H1 (cell line): Measurements from ENCODE around the gene NBDY. TPM values are rescaled to one million over a fixed set of nuclear protein-coding genes. Genes with fewer than 3 reads are reported as not detected.

ENCODE experiments used
- CTCF ChIA-PET: fragments of 300-600 bp; sonication (Branson Sonifier 250); formaldehyde crosslinking; loops from one replicate; lab custom pipeline; 2021; ENCODE audit not compliant: partially characterized antibody; lab: Charles Lee
- POLR2A ChIA-PET: fragments of 300-600 bp; sonication (Branson Sonifier 250); formaldehyde crosslinking; loops from one replicate; lab custom pipeline; 2021; ENCODE audit warnings: inconsistent platforms; ENCODE audit not compliant: partially characterized antibody; lab: Charles Lee
- DNase-seq, 2 experiments: peaks; one replicate each; pipeline versions ENCODE4 v3.0.0 to v3.0.0-alpha.2; 2010 to 2022; ENCODE audit warnings: low spot score in 2 of 2, low read depth in 1 of 2, mixed read lengths in 1 of 2
- FAIRE-seq: peaks from 2 replicates; lab custom pipeline; 2011; peaks lifted over from hg19 to GRCh38; lab: Jason Lieb, UNC
- H2AFZ ChIP-seq: 2 replicates; pipeline ENCODE4 v1.8.1; 2012; ENCODE audit warnings: low read length, inconsistent platforms
- H2AK5ac ChIP-seq: 2 replicates; pipeline ENCODE4 v1.6.1; 2013; ENCODE audit warnings: low read depth, low read length
- H2BK120ac ChIP-seq: replicated peaks from 2 replicates; pipeline ENCODE3; 2013; ENCODE audit warnings: low read depth, low read length, inconsistent platforms
- H2BK12ac ChIP-seq: 2 replicates; pipeline ENCODE4 v1.6.1; 2013; ENCODE audit warnings: low read depth, low read length
- H2BK15ac ChIP-seq: 2 replicates; pipeline ENCODE4 v1.6.1; 2013; ENCODE audit warnings: low read length
- H2BK20ac ChIP-seq: 2 replicates; pipeline ENCODE4 v1.6.1; 2013; ENCODE audit warnings: low read length
- H2BK5ac ChIP-seq: 2 replicates; pipeline ENCODE4 v1.6.1; 2013; ENCODE audit warnings: low read depth, low read length
- H3K14ac ChIP-seq: 2 replicates; pipeline ENCODE4 v1.6.1; 2013; ENCODE audit warnings: inconsistent platforms; ENCODE audit not compliant: insufficient read length
- H3K18ac ChIP-seq: 2 replicates; pipeline ENCODE4 v1.6.1; 2013; ENCODE audit warnings: low read length; ENCODE audit errors: extremely low read depth
- H3K23ac ChIP-seq: 2 replicates; pipeline ENCODE4 v1.6.1; 2013; ENCODE audit warnings: inconsistent platforms; ENCODE audit not compliant: insufficient read length
- H3K23me2 ChIP-seq: 2 replicates; pipeline ENCODE4 v1.6.1; 2013; ENCODE audit warnings: low read depth, low read length
- H3K27ac ChIP-seq: 2 replicates; pipeline ENCODE4 v1.6.1; 2011; ENCODE audit warnings: low read depth, low read length, inconsistent platforms
- H3K27me3 ChIP-seq, 4 experiments: replicated peaks in 1 of 4; 1 replicate in 1 of 4; 2 replicates in 3 of 4; pipeline versions ENCODE4 v1.6.1 to v1.8.1; 2011 to 2013; ENCODE audit warnings: low read length in 3 of 4, mild to moderate bottlenecking in 3 of 4, inconsistent platforms in 2 of 4, mixed read lengths in 2 of 4, moderate library complexity in 1 of 4; ENCODE audit not compliant: control insufficient read depth in 3 of 4, insufficient read depth in 3 of 4; ENCODE audit errors: extremely low read depth in 1 of 4
- H3K36me3 ChIP-seq, 4 experiments: 2 replicates each; pipeline versions ENCODE4 v1.6.1 to v1.8.1; 2011 to 2013; ENCODE audit warnings: mild to moderate bottlenecking in 4 of 4, low read length in 3 of 4, moderate library complexity in 2 of 4, control low read depth in 1 of 4, inconsistent platforms in 1 of 4; ENCODE audit not compliant: insufficient read depth in 4 of 4, control insufficient read depth in 2 of 4
- H3K4ac ChIP-seq: replicated peaks from 2 replicates; pipeline ENCODE3; 2013; ENCODE audit warnings: low read length, low read depth, mixed read lengths, inconsistent platforms; ENCODE audit not compliant: insufficient read length
- H3K4me1 ChIP-seq, 4 experiments: replicated peaks in 1 of 4; 1 replicate in 1 of 4; 2 replicates in 3 of 4; pipeline versions ENCODE4 v1.6.1 to v1.8.1; 2011 to 2013; ENCODE audit warnings: low read length in 3 of 4, inconsistent platforms in 2 of 4, mixed read lengths in 1 of 4; ENCODE audit not compliant: insufficient read depth in 4 of 4, control insufficient read depth in 3 of 4
- H3K4me2 ChIP-seq, 2 experiments: 2 replicates each; pipeline versions ENCODE4 v1.6.1 to v1.8.1; 2011 to 2013; ENCODE audit warnings: low read depth in 2 of 2, low read length in 2 of 2, control low read depth in 1 of 2, inconsistent platforms in 1 of 2, mild to moderate bottlenecking in 1 of 2; ENCODE audit not compliant: insufficient read depth in 1 of 2
- H3K4me3 ChIP-seq, 4 experiments: fragments of 200-600, 300-600 bp in 1 of 4; sonication (generic), shearing (Covaris generic), sonication (Bioruptor Twin) in 1 of 4; 2 replicates each; pipeline versions ENCODE4 v1.5.1 to v1.8.1; 2011 to 2016; ENCODE audit warnings: low read length in 4 of 4, low read depth in 3 of 4, control low read depth in 2 of 4, inconsistent platforms in 2 of 4, mild to moderate bottlenecking in 2 of 4, mixed read lengths in 1 of 4, moderate library complexity in 1 of 4; ENCODE audit not compliant: insufficient read depth in 2 of 4; ENCODE audit errors: extremely low read depth in 1 of 4
- H3K56ac ChIP-seq: replicated peaks from 2 replicates; pipeline ENCODE3; 2013; ENCODE audit warnings: low read depth, mild to moderate bottlenecking, mixed read lengths, low read length, inconsistent platforms; ENCODE audit not compliant: insufficient read length
- H3K79me1 ChIP-seq: 2 replicates; pipeline ENCODE4 v1.6.1; 2013; ENCODE audit warnings: low read depth, low read length, control low read depth
- H3K79me2 ChIP-seq, 2 experiments: 2 replicates each; pipeline versions ENCODE4 v1.6.1 to v1.8.1; 2012 to 2013; ENCODE audit warnings: low read length in 2 of 2, mild to moderate bottlenecking in 2 of 2, inconsistent platforms in 1 of 2; ENCODE audit not compliant: insufficient read depth in 2 of 2, control insufficient read depth in 1 of 2
- H3K9ac ChIP-seq, 4 experiments: replicated peaks in 1 of 4; 1 replicate in 1 of 4; 2 replicates in 3 of 4; pipeline versions ENCODE4 v1.6.1 to v1.8.1; 2011 to 2013; ENCODE audit warnings: low read depth in 3 of 4, low read length in 3 of 4, control low read depth in 2 of 4, mild to moderate bottlenecking in 2 of 4, moderate library complexity in 2 of 4, inconsistent platforms in 1 of 4; ENCODE audit errors: extremely low read depth in 1 of 4
- H3K9me3 ChIP-seq, 2 experiments: 2 replicates each; pipeline versions ENCODE4 v1.6.1 to v1.8.1; 2012 to 2013; ENCODE audit warnings: mild to moderate bottlenecking in 2 of 2, moderate library complexity in 2 of 2, control low read depth in 1 of 2, inconsistent platforms in 1 of 2, low read depth in 1 of 2, low read length in 1 of 2, mixed read lengths in 1 of 2; ENCODE audit not compliant: insufficient read depth in 2 of 2
- H4K20me1 ChIP-seq, 2 experiments: replicated peaks in 1 of 2; 2 replicates each; pipeline versions ENCODE3 to v1.8.1; 2011 to 2013; ENCODE audit warnings: inconsistent platforms in 2 of 2, low read length in 2 of 2, mild to moderate bottlenecking in 1 of 2; ENCODE audit not compliant: insufficient read depth in 2 of 2, control insufficient read depth in 1 of 2
- H4K5ac ChIP-seq: 2 replicates; pipeline ENCODE4 v1.6.1; 2013; ENCODE audit warnings: low read length, low read depth, mixed read lengths, inconsistent platforms; ENCODE audit not compliant: insufficient read length
- H4K8ac ChIP-seq: 2 replicates; pipeline ENCODE4 v1.8.0; 2013; ENCODE audit warnings: mild to moderate bottlenecking, moderate library complexity, low read length, inconsistent platforms; ENCODE audit not compliant: insufficient read depth; ENCODE audit errors: extremely low read depth
- H4K91ac ChIP-seq: replicated peaks from 2 replicates; pipeline ENCODE3; 2013; ENCODE audit warnings: low read length, mixed read lengths, inconsistent platforms; ENCODE audit not compliant: insufficient read length
- CHD2 ChIP-seq: IDR thresholded peaks from 2 replicates; pipeline ENCODE4 v1.6.1; 2012; ENCODE audit warnings: low read length, improper control_type of control experiment
- EGR1 ChIP-seq: IDR thresholded peaks from 2 replicates; pipeline ENCODE4 v1.6.1; 2011; ENCODE audit warnings: low read depth, low read length, borderline replicate concordance
- HDAC6 ChIP-seq: IDR thresholded peaks from one replicate; pipeline ENCODE4 v1.7.1; 2012; ENCODE audit warnings: low read depth, mild to moderate bottlenecking, inconsistent platforms, low read length, moderate library complexity
- SP2 ChIP-seq: IDR thresholded peaks from 2 replicates; pipeline ENCODE4 v1.6.1; 2012; ENCODE audit warnings: mild to moderate bottlenecking, low read length, inconsistent platforms
- whole genome bisulfite sequencing, 2 experiments: shearing (Covaris generic) in 1 of 2; methylation state at CpG; one replicate each; pipeline versions ENCODE4 v1.1.6 to v1.1.7; 2013 to 2015; ENCODE audit warnings: low lambda C conversion rate in 2 of 2, mixed read lengths in 2 of 2, inconsistent platforms in 1 of 2, low coverage in 1 of 2, missing lambda C conversion rate in 1 of 2; ENCODE audit not compliant: insufficient replicate concordance in 2 of 2, insufficient coverage in 1 of 2, insufficient read length in 1 of 2; ENCODE audit errors: extremely low coverage in 1 of 2, missing lambda C conversion rate in 1 of 2; 5-methylcytosine and 5-hydroxymethylcytosine counted together
- polyA plus RNA-seq, 7 experiments: library from polyadenylated mRNA; depleted of rRNA in 3 of 7; stranded (reverse) in 5 of 7; unstranded in 2 of 7; fragments of >200 nt in 5 of 7; fragments of 200-250 nt in 2 of 7; gene quantifications; 1 replicate in 5 of 7; 2 replicates in 1 of 7; 4 replicates in 1 of 7; pipeline versions ENCODE4 v1.2.1 to v1.2.3, GENCODE V29; 2011 to 2013; ENCODE audit warnings: missing spikeins in 2 of 7, mixed read lengths in 2 of 7
- total RNA-seq: library from RNA; stranded (reverse); fragmentation: NEBNext Ultra II Directional; extraction: Animal tissue kit (Norgen Biotek cat#: 25700); gene quantifications from 2 replicates; pipeline ENCODE4 v1.2.1, GENCODE V29; 2021

NBDY gene
- total and polyA plus RNA-seq, 2 of the 8 experiments (the other 6 are each of a cell fraction or from before 2014, with no cell fraction given), result 42.3 to 57.8 TPM

- Histone ChIP-seq H3K56ac (no peak overlapping the region), H2BK120ac (no peak overlapping the region), H3K4me3 (no peak overlapping the region), H3K36me3 (peaks cover 0 to 7% (median 3%) of the 10 kb centered on the region in 4 experiments; a peak in 4 of 8 replicates), H3K4me2 (no peak overlapping the region), H3K79me1 (no peaks in the 10 kb centered on the region; the same call in 1 of the 2 replicates), H3K23me2 (no peaks in the 10 kb centered on the region), H2BK5ac (no peak overlapping the region), H3K4me1 (no peaks in the 10 kb centered on the region), H4K5ac (no peak overlapping the region), H3K27ac (no peak overlapping the region), H3K9ac (no peak overlapping the region), H2BK15ac (no peak overlapping the region), H3K9me3 (no peaks in the 10 kb centered on the region), H4K91ac (no peak overlapping the region), H3K23ac (no peak overlapping the region), H2BK12ac (no peak overlapping the region), H4K8ac (no peak overlapping the region), H3K4ac (no peak overlapping the region), H2AK5ac (no peak overlapping the region), H3K27me3 (no peaks in the 10 kb centered on the region), H2AFZ (no peak overlapping the region), H3K79me2 (no peaks in the 10 kb centered on the region), H4K20me1 (peaks cover 0 to 1% of the 10 kb centered on the region in 2 experiments), H2BK20ac (no peak overlapping the region), H3K14ac (no peak overlapping the region), H3K18ac (no peak overlapping the region)
- FAIRE-seq (no peak), DNase-seq (no peak)
- ChIA-PET POLR2A (interaction anchor here (0.7 kb wide), 1 partner anchor 195 kb away, joined by 3 read pairs; no protein-coding TSS in a partner anchor), CTCF (no interaction called here)
- 94% methylated on average over 9 of the region's 17 CpGs; no CpG with 5 or more reads in 1 of the 2 experiments for WGBS, 2 experiments
- no peak for TF ChIP-seq CHD2
- no peak for TF ChIP-seq EGR1
- TF ChIP-seq SP2, result no peak
- no peak for TF ChIP-seq HDAC6
Measured at GRCh38 chrX:56782791-56783449, 53.9 kb downstream of the NBDY start.
